Inflammatory macrophage (primary cell): ENCODE data around the gene BTN1A1.
"Not testable (repeated sequence)": the region's sequence is repeated elsewhere in the genome, so short reads cannot be mapped to it uniquely, and the experiment has no call there.

Source experiments
- DNase-seq, 2 donors: peaks; one replicate each; pipeline ENCODE4 v3.0.0-alpha.2; 2020 to 2022

The BTN1A1 gene

DNA sequence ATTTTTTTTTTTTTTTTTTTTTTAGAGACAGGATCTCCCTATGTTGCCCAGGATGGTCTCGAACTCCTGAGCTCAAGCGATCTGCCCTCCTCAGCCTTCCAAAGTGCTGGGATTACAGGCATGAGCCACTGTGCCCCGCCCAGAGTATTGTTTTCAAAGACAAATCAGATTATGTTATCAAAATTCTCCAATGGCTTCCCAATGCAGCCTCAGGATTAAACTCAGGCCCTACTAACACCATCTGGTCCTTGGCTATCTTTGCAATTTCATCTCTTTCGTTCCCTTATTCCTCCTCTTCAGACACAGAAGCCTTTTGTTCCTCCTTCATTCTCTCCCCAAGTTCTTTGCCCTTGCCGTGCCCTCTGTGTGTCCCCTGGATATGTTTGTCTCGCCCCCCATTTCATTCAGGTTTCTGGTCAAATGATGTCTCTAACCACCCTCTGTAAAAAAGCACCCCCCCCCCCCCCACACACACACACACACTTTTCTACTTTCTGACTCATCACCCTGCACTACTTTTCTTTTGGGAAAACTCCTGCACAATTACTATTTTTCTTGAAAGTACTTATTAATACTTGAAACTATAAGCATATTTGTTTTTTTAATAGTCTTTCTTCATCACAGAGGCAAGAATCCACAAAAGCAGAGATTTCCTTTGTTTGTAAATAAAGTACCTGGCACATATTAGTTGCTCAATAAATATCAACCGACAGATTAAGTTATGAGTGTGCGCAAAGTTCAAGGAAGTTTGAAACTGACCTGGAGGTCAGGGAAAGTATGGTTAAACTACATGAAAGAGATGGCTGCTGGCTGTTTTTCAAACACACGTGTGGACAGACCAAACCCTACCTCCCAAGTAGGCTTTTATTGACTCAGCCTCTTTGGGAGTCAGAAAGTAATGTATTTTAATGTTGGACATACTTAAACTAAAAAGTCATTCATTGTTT, 16.7 kb downstream of the BTN1A1 start:
- DNase-seq, result no peak

DNA sequence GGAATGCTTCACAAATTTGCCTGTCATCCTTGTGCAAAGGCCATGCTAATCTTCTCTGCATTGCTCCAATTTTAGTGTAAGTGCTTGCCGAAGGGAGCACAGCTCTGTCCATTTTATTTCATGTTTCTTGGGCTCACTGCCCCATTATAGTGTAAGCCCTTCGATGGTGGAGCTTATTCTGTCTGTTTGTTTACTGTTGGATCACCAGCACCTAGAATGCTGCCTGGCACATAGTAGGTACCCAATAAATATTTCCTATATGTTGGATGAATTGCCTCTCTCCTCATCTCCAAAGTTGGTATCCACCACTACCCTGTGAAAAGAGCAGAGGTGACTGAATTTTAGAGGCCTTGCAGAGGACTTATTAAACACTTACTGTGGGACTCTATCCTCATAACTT, 19.3 kb downstream of the BTN1A1 start:
- DNase-seq, result no peak

DNA sequence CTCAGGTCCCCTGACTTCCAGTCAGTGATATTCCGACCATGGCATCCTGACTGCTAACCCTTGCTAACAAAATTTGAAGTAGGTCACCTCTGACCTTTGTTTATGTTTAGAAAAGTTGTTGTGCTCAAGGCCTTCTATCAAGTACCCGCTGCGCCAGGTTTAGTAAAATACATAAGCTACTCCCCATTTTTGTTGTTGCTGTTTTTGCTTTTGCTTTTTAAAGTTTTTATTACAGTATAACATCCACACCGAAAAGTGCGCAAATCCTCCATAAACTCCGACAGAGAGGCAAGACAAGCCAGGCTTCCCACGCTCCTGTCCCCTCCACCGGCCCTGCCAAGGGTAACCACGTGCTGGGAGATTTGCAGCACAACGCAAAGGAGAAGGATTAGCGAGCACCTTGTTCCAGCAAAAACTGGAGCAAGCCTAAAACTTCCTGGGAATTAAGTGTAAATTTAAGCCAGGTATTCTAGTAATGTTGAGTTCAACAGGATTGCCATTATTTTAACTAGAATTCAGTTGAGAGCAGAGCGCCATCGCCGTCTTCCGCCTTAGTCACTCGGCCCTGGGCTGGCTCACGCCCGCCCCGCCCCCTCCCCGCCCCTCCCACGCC, 20.2 kb downstream of the BTN1A1 start:
- peak; percentile 35 to 42 for DNase-seq

DNA sequence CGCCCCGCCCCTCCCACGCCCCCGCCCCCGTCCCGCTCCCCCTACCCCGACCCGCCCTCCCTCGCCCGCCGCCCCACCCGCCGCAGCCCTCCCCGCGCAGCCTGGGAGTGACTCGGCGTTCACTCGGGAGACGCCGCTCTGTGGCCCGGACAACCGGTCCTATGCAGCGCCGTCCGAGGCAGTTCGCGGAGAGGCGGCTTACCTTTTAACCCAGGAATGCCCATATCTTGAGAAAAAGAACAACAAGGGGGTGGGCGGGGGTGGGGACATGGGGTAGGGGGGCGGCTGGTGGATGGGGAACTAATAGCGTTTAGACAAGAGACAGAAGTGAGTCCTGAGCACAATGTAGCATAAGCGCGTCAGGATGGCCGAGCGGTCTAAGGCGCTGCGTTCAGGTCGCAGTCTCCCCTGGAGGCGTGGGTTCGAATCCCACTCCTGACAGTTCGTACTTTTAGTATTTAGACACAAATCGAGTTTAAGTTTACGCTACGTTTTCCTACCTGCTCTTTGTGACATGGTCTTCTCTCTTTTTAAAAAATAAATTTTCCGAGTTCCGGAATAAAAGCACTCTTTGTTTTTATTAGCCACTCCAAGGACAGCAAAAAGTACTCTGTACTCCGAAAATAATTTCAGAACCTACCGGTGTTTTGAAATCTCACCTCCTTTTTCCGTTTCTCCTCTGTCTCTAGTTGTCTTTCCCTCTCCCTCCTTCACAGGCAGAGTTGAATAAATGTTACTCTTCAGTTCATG, 20.9 kb downstream of the BTN1A1 start:
- DNase-seq, result peak; percentile 77 to 81

DNA sequence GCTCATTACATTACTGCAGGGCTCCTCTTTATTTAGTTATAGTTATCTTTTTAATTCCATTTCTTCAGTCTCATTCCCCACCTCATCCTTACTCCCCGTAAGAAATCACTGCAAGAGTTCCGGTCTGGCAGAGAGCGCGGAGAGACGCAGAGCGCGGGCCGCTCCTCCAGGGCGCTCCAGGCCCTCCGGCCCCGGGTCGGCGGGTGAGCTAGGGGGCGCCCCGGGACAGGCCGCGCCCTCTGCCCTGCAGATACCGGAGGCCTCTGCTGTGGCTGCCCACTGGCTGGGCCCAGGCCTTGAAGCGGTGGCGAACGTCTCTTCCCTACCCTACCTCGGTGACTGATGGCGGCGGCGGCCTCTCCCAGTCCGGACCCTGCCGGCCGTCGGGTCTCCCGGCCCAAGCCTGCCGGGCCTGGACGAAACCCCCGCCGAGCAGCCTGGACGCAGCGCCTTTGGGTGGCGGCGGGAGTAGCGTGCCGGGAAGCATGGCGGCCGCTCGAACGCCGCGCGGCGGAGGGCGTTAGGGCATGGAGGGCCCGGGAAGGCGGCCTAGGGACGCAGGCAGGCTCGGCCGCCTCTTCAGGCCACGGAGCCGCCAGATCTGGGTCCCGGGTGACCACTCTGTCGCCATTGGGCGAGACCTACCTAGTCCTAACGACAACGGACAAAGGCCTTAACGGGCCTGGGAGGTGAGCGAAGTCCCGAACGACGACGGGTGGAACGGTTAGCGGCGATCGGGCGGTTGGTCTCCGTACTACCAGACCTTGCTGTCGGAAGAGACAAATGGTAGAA, 21.7 kb downstream of the BTN1A1 start:
- peak; percentile 81 to 87 for DNase-seq

DNA sequence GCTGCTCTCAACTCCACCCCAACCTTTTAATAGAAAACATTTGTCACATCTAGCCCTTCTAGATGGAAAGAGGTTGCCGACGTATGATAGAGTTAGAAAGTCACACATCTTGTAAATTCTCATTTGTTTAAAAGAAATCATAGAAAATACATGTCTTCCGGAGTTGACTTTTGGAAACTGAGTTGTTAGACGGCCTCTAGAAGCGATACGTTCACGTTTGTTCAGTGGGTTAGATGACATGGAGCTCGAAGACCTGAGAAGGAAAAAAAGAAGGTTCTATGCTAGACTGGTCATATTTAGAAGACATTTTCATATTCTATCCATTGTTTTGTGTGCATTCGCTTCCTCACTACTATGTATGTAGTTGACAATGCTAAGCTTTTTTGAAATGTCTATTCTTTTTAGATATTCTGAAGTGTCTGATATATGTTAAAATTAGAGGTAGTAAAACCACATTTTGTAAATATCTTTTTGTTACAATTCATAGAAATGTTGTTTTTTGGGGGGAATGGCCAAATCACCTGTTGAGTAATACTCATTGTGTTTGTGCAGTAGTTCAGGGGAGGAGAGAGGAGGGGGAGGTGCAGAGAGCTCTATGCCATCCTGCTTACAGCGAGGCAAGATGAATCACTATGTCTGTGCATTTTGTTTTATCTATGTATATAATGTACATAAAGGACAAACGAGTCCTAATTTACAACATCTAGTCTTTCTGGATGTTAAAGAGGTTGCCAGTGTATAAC, 22.6 kb downstream of the BTN1A1 start:
- peak in 1 of 2 donors; percentile 40 for DNase-seq

DNA sequence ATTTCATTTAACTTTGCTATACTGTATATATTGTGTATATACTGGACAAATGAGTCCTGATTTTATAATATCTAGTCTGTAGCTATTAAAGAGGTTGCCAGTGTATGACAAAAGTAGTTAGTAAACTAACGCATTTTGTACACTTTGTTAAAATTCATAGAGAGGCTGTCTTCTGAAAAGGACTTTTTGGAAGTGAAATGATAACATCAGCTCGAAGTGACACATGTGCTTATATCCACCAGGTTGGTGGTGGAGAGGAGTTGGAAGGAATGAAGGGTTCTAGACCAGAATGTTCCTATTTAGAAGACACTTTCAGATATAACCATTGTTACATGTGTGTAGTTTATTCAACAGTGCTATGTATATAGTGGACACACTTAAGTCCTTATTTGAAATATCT, 24.2 kb downstream of the BTN1A1 start:
- not testable (repeated sequence) for DNase-seq

DNA sequence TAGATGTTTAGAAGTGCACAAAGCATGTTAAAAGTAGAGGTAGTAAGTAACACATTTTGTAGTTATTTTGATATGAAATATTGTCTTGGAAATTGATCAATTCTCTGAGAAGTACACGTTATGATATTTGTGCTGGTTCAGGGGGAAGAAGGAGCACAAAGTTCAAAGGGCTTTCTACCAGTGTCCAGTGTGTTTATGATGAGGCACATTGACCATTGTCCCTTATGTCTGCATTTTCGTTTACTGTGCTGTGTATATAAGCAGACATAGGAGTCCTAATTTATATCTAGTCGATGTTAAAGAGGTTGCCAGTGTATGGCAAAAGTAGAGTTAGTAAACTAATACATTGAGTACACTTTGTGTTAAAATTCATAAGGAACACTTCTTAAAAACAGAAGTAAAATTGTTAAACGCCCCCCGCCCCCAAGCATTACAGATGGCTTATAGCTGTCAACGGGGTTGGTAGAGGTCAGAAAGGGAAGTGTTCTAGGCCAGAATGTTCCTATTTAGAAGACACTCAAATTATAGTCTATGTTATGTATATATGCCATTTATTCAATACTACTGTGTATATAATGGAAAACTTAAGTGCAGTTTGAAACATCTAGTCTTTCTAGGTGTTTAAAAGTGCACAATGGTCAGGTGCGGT, 24.7 kb downstream of the BTN1A1 start:
- peak; percentile 60 to 65 for DNase-seq

DNA sequence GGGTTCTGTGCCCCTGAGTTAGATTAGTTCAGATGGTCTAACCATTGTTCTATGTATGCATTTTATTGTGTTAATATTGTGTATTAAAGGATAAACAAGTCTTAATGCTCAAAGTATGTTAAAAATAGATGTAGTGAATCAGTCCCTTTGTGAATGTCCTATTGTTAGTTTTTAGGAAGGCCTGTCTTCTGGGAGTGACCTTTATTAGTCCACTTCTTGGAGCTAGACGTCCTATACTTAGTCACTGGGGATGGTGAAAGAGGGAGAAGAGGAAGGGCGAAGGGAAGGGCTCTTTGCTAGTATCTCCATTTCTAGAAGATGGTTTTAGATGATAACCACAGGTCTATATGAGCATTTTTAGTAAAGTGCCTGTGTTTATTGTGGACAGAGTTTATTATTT, 25.7 kb downstream of the BTN1A1 start:
- peak; percentile 66 to 73 for DNase-seq

DNA sequence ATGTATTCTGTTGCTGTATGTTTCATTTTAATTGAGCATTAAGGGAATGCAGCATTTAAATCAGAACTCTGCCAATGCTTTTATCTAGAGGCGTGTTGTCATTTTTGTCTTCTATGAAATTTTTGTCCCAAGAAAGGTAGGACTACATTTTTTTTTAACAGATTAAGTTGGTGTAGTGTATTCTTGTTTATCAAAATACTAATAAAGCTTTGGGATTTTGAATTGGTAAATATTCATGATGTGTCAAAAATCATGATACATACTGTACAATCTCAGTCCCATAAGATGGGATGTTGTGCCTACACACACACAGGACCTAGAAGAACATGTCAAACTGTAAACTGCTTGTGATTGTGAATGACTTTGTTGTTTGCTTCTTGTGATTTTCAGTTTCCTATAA, 26.8 kb downstream of the BTN1A1 start:
- no peak for DNase-seq

DNA sequence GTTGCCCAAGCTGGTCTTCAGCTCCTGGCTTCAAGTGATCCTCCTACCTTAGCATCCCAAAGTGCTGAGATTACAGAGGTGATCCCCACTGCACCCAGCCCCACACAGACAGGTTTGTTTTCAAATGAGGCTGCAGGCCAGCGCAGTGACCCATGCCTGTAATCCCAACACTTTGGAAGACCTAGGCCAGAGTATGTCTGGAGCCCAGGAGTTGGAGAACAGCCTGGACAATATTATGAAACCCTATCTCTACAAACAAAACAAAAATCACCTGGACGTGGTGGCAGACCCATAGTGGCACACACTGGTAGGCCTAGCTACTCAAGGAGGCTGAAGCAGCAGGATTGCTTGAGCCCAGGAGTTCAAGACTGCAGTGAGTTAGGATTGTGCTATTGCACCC, 30.1 kb downstream of the BTN1A1 start:
- no peak for DNase-seq

DNA sequence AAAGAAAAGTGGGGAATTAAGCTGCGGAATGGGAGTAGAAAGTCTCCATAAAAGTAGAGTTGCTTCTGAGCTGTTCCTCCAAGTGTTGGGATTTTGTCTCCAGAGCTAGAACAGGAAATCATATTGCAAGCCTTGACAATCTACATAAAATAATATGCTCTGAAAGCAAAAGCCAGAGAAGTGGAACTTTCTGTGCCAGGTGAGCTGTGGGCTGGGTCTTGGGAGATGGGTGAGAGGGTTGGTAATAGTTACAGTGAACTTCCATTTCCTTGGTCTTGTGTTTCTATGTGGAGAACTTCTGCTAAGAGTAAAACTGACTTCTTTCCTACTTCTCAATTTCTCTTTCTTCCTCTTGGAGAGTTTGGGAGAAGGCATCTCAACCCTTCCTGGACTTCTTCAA, 31.8 kb downstream of the BTN1A1 start:
- no peak for DNase-seq

DNA sequence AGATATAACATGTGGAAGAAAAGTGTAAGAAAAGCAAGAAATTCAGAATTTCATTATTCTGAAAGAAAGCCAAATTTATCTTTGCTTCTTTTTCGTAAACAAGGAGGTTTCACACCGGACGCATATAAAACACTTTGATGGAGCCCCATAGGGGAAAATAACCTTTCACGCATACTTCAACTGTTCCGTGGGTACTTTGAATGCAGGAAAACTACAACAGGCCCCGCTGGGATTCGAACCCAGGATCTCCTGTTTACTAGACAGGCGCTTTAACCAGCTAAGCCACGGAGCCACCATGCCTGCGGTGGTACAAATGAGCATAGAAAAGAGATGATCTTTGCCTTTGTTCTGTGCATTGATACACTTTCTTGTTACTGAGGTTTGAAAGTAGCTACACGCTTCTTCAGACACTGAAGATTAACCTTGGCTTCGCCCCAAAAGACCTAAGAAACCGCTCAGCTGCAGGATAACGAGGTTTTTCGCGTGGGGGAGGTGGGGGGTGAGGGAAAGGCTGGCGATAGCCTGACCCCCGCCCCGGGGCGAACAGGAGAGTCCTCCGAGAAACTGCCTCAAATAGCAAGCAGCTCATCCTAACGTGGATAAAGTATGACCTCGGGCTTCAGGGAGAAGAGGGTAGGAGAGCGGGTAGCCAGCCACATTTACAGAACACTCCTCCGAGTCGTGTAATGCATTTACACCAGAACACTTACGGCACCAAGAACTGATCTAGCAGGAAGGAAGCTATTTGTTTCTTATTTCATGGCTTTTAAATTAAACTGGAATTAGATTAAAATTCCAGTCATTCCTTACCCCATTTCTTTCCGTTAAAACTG, 32.8 kb downstream of the BTN1A1 start:
- DNase-seq, result peak; percentile 93 to 95

DNA sequence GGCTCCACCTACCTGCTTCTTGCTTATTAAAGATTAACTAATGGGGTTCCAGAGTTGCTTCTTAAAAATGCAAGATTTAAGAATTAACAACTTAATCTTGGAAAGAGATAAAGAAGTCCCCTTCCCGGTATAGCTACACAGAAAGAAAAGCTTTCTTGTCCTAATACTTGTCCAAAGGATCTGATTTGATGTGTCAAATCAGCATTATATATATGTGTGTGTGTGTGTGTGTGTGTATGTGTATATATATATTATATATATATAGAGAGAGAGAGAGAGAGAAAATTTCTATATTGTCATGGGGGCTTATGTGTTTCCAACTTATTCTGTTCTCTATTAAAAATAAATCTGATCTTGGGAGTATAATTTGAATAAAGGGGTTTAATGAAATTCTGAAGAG, 33.4 kb downstream of the BTN1A1 start:
- no peak for DNase-seq

DNA sequence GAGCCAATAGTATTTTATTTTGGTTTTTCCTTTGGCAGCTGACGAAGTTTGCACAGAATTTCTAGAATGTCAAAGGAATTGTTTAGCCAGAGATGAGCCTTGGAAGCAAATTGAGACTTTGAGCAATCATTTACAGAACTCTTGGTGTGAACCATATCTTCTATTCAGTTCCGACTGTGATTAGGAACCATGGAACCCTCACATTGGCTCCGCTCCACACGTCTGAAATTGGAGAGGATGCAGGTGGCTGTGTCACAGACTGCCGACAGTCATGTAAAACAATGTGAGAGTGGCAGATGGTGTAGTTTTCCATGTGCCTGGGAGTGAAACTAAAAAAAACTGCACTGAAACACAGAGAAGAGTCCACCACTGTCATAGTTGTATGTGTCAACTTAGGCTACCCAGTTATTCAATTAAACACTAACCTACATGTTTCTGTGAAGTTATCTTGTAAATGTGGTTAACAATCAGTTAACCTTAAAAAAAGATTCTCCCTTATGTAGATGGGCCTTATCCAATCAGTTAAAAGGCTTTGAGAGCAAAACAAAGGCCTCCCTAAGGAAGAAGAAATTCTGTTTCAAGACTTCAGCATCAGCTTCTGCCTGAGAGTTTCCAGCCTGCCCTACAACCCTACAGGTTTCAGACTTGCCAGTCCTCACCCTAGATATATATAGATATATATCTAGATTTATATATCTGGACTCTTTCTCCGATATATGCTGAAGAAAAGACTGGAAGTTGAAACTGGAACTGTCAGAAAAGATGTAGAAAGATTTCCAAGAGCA, 34.8 kb downstream of the BTN1A1 start:
- no peak for DNase-seq

DNA sequence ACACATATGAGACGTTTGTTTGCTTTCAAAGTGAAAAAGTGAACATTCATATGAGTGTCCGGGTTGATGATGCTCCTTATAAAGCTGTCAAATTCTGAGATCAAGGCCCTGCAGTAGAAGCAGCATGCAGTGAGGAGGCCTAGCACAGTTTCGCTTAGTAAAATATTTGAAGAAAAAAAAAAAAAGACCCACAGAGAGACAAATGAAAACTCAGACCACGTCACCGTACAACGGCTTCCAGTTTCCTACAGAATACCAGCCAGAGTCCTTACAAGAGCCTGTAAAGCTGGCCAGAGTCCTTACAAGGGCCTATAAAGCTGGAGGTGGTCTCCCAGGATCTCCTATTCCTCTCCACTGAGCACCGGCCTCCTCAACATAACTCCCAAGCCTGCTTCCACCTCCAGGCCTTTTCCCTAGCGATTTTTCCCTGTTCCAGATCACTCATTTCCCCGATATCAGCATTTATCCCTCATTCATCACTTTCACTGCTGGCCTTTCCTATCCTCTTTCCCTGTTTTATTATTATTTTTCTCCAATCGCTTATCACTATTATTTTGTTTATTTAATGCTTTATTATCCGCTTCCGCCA, 36.6 kb downstream of the BTN1A1 start:
- peak in 1 of 2 donors; percentile 15 for DNase-seq

DNA sequence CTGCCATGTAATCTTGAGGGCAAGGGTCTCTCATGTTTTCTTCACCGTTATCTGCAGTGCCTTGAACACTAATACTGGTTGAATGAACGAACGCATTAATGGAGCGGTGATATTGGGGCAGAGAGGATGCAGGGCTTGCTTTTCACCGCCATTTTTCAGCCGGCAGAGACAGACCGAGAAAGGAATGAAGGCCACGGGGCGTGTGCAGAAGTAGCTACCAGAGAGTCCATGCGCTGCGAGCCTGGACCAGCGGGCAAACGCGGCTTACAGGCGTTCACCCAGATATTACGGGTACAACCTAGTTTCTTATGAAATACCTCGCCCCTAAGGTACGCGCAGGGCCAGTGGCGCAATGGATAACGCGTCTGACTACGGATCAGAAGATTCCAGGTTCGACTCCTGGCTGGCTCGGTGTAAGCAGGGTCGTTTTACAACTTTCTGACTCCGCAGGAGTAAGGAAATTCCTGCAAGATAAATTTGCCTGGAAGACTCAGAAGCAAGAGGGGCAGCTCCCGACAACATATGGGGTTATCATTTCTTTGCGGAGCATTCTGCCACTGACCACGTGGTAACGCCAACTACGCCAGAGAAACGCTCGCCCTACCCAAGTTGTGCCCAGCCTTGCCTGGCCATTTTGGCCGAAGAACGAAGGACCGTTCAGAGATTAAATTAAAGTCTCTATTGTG, 37.2 kb downstream of the BTN1A1 start:
- DNase-seq, result peak; percentile 90 to 92

DNA sequence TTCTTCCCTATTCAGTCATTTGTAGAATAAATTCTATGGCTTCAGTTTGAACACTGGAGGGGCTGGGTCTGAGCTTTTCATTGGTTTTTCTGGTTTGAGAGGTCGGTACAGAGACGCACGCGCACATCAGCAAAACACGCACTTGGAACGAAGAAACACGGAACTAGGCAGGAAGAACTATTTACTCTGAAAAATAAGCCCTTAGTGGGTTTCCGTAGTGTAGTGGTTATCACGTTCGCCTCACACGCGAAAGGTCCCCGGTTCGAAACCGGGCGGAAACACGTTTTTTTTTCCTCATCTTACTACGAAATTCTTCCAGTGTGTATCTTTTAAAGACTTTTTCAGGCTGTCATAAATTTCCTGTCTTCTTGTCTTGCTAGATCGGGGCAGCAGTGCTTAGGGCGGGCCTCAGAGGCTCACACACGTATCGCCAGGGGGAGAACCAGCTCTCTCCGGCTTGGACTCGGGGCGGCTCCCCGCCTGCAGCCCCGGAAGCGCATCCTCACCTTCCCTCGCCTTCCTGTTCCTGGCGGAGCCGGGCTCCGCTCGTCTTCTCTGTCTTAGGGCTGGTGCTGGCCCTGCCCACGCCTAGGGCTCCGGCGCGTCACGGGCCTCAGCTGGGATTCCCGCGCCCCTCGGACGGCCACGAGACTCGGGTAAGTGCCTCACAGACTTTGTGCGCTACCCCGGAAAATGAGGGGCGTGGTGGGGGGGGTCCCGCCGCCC, 37.9 kb downstream of the BTN1A1 start, which contains the start of gene HMGN4:
TSS of gene HMGN4 (plus strand) at position 521 of the 726 bp plus-strand sequence. CDS start 6,841 bp downstream, outside the sequence.
- peak; percentile 92 to 95 for DNase-seq
